ENCODE measurements around the gene MAPT.

The MAPT gene

GRCh38 chr17:46033392-46033791 lies 139.0 kb downstream of the MAPT start:
- Histone ChIP-seq H3K4me2 (ENCODE audit: low read depth, low read length) (no peak overlapping the region), H3F3A (ENCODE audit: insufficient read depth, low read length) (peaks cover 15% of the 10 kb centered on the region), H3K4me3 (ENCODE audit: low read length) (no peak overlapping the region), H3K27ac (ENCODE audit: low read length) (no peak overlapping the region), H3K36me3 (replicated peaks; ENCODE audit: insufficient read depth, low read length) (0 out of 2 replicates have a peak, but pooled peaks cover 8% of the 10 kb centered on the region), H2AFZ (ENCODE audit: low read length) (no peak overlapping the region), H3K79me2 (ENCODE audit: low read length) (no peaks in the 10 kb centered on the region), H3K9ac (ENCODE audit: low read length) (no peak overlapping the region), H3K9me3 (replicated peaks; ENCODE audit: insufficient read depth, low read length) (no peaks in the 10 kb centered on the region), H3K9me2 (replicated peaks; ENCODE audit: insufficient read depth, low read length) (no peaks in the 10 kb centered on the region), H3K27me3 (replicated peaks; ENCODE audit: insufficient read depth, low read length) (no peaks in the 10 kb centered on the region), H4K20me1 (ENCODE audit: insufficient read depth, low read length) (peaks cover 4% of the 10 kb centered on the region; the same call in 1 of the 2 replicates), H3K4me1 (ENCODE audit: low read length) (peaks cover 28% of the 10 kb centered on the region)
- no peak for DNase-seq
- TF ChIP-seq EZH2 (optimal IDR thresholded peaks at IDR 0.05; ENCODE audit: low read depth, low read length) (no peak), EZH2phosphoT487 (IDR thresholded peaks at IDR 0.05; ENCODE audit: low read length) (no peak)
- TF ChIP-seq, protein P1, sequence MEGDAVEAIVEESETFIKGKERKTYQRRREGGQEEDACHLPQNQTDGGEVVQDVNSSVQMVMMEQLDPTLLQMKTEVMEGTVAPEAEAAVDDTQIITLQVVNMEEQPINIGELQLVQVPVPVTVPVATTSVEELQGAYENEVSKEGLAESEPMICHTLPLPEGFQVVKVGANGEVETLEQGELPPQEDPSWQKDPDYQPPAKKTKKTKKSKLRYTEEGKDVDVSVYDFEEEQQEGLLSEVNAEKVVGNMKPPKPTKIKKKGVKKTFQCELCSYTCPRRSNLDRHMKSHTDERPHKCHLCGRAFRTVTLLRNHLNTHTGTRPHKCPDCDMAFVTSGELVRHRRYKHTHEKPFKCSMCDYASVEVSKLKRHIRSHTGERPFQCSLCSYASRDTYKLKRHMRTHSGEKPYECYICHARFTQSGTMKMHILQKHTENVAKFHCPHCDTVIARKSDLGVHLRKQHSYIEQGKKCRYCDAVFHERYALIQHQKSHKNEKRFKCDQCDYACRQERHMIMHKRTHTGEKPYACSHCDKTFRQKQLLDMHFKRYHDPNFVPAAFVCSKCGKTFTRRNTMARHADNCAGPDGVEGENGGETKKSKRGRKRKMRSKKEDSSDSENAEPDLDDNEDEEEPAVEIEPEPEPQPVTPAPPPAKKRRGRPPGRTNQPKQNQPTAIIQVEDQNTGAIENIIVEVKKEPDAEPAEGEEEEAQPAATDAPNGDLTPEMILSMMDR (IDR thresholded peaks at IDR 0.05; ENCODE audit: low read length) = no peak

DNA sequence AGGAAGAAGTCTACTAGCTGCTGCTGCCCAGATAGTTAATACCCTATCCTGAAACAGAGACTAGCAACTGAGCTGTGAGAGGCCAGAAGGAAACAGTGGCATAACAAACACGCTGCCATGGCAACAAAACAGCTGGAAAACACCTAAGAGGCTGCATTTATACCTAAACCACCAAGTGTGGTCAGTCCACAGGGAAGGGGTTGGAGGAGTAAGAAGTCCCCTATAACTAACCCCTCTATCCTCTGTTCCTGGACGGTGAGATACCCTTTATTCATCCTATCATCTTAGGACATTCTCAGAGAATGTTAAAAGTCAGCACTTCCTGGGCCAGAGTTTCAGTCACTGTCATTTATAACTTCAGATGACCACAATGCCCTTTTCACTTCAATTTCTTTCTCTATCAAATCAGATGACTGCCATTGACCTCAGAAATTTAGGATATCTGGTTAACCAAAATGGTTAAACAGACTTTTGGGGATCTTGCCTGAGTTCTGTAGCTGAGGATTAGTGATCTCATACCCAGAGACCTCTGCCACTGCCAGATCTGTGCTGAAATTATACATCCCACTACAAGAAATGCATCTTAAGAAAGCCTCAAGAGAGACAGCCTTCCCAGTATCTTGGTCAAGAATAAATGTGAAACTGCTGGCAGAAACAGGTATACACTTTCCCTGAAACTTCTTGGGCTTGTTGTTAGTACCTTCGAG lies 140.9 kb downstream of the MAPT start:
- H3K9ac ChIP-seq (ENCODE audit: low read length) = peak overlapping the region; percentile 17; the same call in 1 of the 2 replicates
- peaks cover 4% of the 10 kb centered on the region; the same call in 1 of the 2 replicates for H4K20me1 ChIP-seq (ENCODE audit: insufficient read depth, low read length)
- H3K4me3 ChIP-seq (ENCODE audit: low read length) = no peak overlapping the region
- no peak overlapping the region for H2AFZ ChIP-seq (ENCODE audit: low read length)
- peak; percentile 64 for DNase-seq
- H3F3A ChIP-seq (ENCODE audit: insufficient read depth, low read length) = peaks cover 15% of the 10 kb centered on the region
- H3K36me3 ChIP-seq (replicated peaks; ENCODE audit: insufficient read depth, low read length) = 0 out of 2 replicates have a peak, but pooled peaks cover 8% of the 10 kb centered on the region
- H3K27ac ChIP-seq (ENCODE audit: low read length) = peak overlapping the region; percentile 74
- H3K79me2 ChIP-seq (ENCODE audit: low read length) = no peaks in the 10 kb centered on the region
- no peaks in the 10 kb centered on the region for H3K9me3 ChIP-seq (replicated peaks; ENCODE audit: insufficient read depth, low read length)
- H3K4me2 ChIP-seq (ENCODE audit: low read depth, low read length) = peak overlapping the region; percentile 33
- no peaks in the 10 kb centered on the region for H3K9me2 ChIP-seq (replicated peaks; ENCODE audit: insufficient read depth, low read length)
- no peak for TF ChIP-seq EZH2 (optimal IDR thresholded peaks at IDR 0.05; ENCODE audit: low read depth, low read length)
- TF ChIP-seq EZH2phosphoT487 (IDR thresholded peaks at IDR 0.05; ENCODE audit: low read length) = no peak
- TF ChIP-seq, protein P1 (IDR thresholded peaks at IDR 0.05; ENCODE audit: low read length) = no peak
- peaks cover 28% of the 10 kb centered on the region for H3K4me1 ChIP-seq (ENCODE audit: low read length)
- no peaks in the 10 kb centered on the region for H3K27me3 ChIP-seq (replicated peaks; ENCODE audit: insufficient read depth, low read length)

DNA sequence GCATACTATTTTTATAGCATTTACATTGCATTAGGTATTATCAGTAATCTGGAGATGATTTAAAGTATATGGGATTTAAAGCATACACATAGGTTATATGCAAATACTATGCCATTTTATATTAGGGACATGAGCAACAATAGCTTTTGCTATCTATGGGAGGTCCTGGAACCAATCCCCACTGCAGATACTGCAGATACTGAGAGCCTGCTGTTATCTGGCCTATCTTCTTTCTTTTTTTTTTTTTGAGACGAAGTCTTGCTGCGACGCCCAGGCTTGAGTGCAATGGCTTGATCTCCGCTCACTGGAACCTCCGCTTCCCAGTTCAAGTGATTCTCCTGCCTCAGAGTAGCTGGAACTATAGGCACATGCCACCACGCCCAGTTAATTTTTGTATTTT lies 142.1 kb downstream of the MAPT start:
- peaks cover 4% of the 10 kb centered on the region; the same call in 1 of the 2 replicates for H4K20me1 ChIP-seq (ENCODE audit: insufficient read depth, low read length)
- no peak overlapping the region for H3K27ac ChIP-seq (ENCODE audit: low read length)
- no peak overlapping the region for H2AFZ ChIP-seq (ENCODE audit: low read length)

More for the DNA sequence above, 142.1 kb downstream of the MAPT start:
- TF ChIP-seq EZH2 (optimal IDR thresholded peaks at IDR 0.05; ENCODE audit: low read depth, low read length) (no peak), EZH2phosphoT487 (IDR thresholded peaks at IDR 0.05; ENCODE audit: low read length) (no peak)
- TF ChIP-seq, protein P1 (IDR thresholded peaks at IDR 0.05; ENCODE audit: low read length) = no peak
- H3K9me3 ChIP-seq (replicated peaks; ENCODE audit: insufficient read depth, low read length) = no peaks in the 10 kb centered on the region
- H3K4me3 ChIP-seq (ENCODE audit: low read length) = no peak overlapping the region
- H3K36me3 ChIP-seq (replicated peaks; ENCODE audit: insufficient read depth, low read length) = 0 out of 2 replicates have a peak, but pooled peaks cover 8% of the 10 kb centered on the region
- H3K4me1 ChIP-seq (ENCODE audit: low read length) = peaks cover 28% of the 10 kb centered on the region
- H3K27me3 ChIP-seq (replicated peaks; ENCODE audit: insufficient read depth, low read length) = no peaks in the 10 kb centered on the region
- DNase-seq = no peak
- H3K9ac ChIP-seq (ENCODE audit: low read length) = no peak overlapping the region
- no peaks in the 10 kb centered on the region for H3K79me2 ChIP-seq (ENCODE audit: low read length)
- H3K4me2 ChIP-seq (ENCODE audit: low read depth, low read length) = peak overlapping the region; percentile 33; the same call in 1 of the 2 replicates
- no peaks in the 10 kb centered on the region for H3K9me2 ChIP-seq (replicated peaks; ENCODE audit: insufficient read depth, low read length)
- peaks cover 15% of the 10 kb centered on the region for H3F3A ChIP-seq (ENCODE audit: insufficient read depth, low read length)
